ENCODE data around the gene BIN1. TPM values are rescaled to one million over a fixed set of nuclear protein-coding genes. Genes with fewer than 3 reads are reported as not detected.

Gene BIN1
- total RNA-seq, 4 donors from 2014 or later = 49.2 to 68.3 (median 64.2) TPM

DNA sequence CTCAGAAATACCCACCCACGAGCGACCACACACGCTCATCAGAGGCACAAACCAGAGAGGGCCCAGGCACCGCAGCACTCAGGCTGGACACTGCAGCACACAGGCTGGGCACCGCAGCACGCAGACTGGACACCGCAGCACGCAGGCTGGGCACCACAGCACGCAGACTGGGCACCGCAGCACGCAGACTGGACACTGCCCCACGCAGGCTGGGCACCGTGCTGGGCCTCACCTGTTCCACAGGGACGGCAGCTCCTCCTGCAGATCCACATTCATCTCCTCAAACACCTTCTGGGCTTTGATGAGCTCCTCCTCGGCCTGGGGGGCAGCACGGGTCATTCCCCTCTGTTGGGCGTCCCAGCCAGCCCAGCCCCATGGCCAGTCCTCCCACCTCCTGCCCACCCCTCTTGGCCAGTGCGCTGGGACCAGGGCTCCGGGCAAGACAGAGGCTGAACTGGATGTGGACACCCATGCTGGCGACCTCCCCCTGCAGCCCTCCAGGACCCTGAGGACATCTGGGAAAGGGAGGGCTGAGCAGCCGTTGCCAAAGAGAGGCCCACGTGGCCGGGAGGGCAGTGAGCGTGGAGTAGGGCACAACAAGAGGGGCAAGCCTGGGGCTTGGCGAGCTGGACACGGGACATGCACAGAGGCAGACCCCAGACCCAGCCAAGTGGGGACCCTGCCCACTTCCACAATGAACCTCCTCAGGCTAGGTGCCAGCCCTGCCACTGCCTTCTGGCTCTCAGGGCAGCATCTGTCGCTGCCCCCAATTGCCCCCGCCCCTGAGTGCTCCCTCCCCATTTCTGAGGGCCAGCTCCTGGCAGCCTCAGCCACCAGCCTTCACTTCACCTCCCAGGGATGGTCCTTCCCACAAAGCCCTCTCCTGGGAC lies 43.0 kb downstream of the BIN1 start:
- H3K9me3 ChIP-seq = no peaks in the 10 kb centered on the region
- H3K4me3 ChIP-seq (replicated peaks in 1 of 3) = no peak overlapping the region
- no peaks in the 10 kb centered on the region for H3K36me3 ChIP-seq
- intact Hi-C loops (cut with DNase I) = loop anchor here (10.0 kb wide), 1 partner anchor 111 kb away; no protein-coding TSS in a partner anchor
- no peaks in the 10 kb centered on the region for H3K27me3 ChIP-seq
- H3K27ac ChIP-seq = peak overlapping the region in 1 of 3 donors; percentile 48
- TF ChIP-seq, protein P1, sequence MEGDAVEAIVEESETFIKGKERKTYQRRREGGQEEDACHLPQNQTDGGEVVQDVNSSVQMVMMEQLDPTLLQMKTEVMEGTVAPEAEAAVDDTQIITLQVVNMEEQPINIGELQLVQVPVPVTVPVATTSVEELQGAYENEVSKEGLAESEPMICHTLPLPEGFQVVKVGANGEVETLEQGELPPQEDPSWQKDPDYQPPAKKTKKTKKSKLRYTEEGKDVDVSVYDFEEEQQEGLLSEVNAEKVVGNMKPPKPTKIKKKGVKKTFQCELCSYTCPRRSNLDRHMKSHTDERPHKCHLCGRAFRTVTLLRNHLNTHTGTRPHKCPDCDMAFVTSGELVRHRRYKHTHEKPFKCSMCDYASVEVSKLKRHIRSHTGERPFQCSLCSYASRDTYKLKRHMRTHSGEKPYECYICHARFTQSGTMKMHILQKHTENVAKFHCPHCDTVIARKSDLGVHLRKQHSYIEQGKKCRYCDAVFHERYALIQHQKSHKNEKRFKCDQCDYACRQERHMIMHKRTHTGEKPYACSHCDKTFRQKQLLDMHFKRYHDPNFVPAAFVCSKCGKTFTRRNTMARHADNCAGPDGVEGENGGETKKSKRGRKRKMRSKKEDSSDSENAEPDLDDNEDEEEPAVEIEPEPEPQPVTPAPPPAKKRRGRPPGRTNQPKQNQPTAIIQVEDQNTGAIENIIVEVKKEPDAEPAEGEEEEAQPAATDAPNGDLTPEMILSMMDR (IDR thresholded peaks at IDR 0.05) = no peak
- TF ChIP-seq POLR2A (IDR thresholded peaks at IDR 0.05) = no peak
- WGBS, 2 donors = 89 to 93% methylated on average over 17 to 24 of the region's 28 CpGs
- no peak for DNase-seq
- peaks cover 0 to 40% of the 10 kb centered on the region in 2 donors for H3K4me1 ChIP-seq

GRCh38 chr2:127061375-127062273 lies 45.3 kb downstream of the BIN1 start:
- H3K36me3 ChIP-seq = no peaks in the 10 kb centered on the region
- no peak overlapping the region for H3K27ac ChIP-seq
- DNase-seq = no peak
- H3K9me3 ChIP-seq = no peaks in the 10 kb centered on the region
- no peaks in the 10 kb centered on the region for H3K27me3 ChIP-seq
- peaks cover 0 to 27% of the 10 kb centered on the region in 2 donors for H3K4me1 ChIP-seq
- no peak overlapping the region for H3K4me3 ChIP-seq (replicated peaks in 1 of 3)
- 82 to 87% methylated on average over 16 to 22 of the region's 23 CpGs for WGBS, 2 donors
- intact Hi-C loops (cut with DNase I) = loop anchor here (10.0 kb wide), 1 partner anchor 113 kb away; no protein-coding TSS in a partner anchor
- TF ChIP-seq, protein P1 (IDR thresholded peaks at IDR 0.05) = no peak
- TF ChIP-seq POLR2A (IDR thresholded peaks at IDR 0.05) = no peak

- no peak for DNase-seq
- Histone ChIP-seq H3K27ac (no peak overlapping the region), H3K9me3 (no peaks in the 10 kb centered on the region), H3K4me1 (peaks cover 0 to 15% of the 10 kb centered on the region in 2 donors), H3K27me3 (no peaks in the 10 kb centered on the region), H3K36me3 (no peaks in the 10 kb centered on the region), H3K4me3 (replicated peaks in 1 of 3) (no peak overlapping the region)
- 96 to 98% methylated on average over 26 of the region's 30 CpGs for WGBS, 2 donors
- intact Hi-C loops (cut with DNase I) = loop anchor here (10.0 kb wide), 1 partner anchor 114 kb away; no protein-coding TSS in a partner anchor
- TF ChIP-seq, protein P1 (IDR thresholded peaks at IDR 0.05) = no peak
- no peak for TF ChIP-seq POLR2A (IDR thresholded peaks at IDR 0.05)
These were observed 46.5 kb downstream of the BIN1 start for GRCh38 chr2:127060264-127060945.

DNA sequence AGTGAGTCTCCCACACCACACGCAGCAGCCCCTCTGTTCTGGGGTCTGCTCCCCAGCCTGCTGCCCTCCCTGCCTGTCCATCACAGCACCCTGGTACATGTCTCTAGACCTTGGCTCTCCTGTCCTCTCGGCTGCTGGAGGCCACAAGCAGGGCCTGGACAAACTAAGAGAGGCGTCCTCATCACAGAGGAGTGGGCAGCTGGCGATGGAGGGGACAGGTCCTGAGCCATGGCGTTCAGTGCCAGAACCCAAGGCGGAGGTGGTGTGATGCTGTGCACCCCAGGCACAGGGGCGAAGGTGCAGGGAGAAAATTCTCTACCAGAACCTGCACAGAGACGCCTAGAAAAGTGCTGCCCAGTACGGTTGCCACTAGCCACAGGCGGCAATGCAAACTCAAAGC lies 47.4 kb downstream of the BIN1 start:
- DNase-seq = no peak
- Histone ChIP-seq H3K27ac (no peak overlapping the region), H3K36me3 (no peaks in the 10 kb centered on the region), H3K4me3 (replicated peaks in 1 of 3) (no peak overlapping the region), H3K9me3 (no peaks in the 10 kb centered on the region), H3K27me3 (no peaks in the 10 kb centered on the region), H3K4me1 (peaks cover 0 to 7% of the 10 kb centered on the region in 2 donors)
- intact Hi-C loops (cut with DNase I) = no loop called here
- TF ChIP-seq, protein P1 (IDR thresholded peaks at IDR 0.05) = no peak
- TF ChIP-seq POLR2A (IDR thresholded peaks at IDR 0.05) = no peak
- 94 to 98% methylated on average over 9 to 10 of the region's 10 CpGs for WGBS, 2 donors

Data from thyroid gland (tissue), 4 donors.